Smooth muscle cell (in vitro differentiated cells): ENCODE data around the gene SLC22A13. TPM values are rescaled to one million over a fixed set of nuclear protein-coding genes. Genes with fewer than 3 reads are reported as not detected.

ENCODE experiments used
- DNase-seq: peaks from one replicate; lab custom pipeline; 2025; ENCODE audit not compliant: unreplicated experiment; lab: John Stamatoyannopoulos, UW
- H2AFZ ChIP-seq: fragments of 200-600 bp; sonication (generic); 2 replicates; pipeline ENCODE4 v1.6.0; 2016; ENCODE audit warnings: antibody characterized with exemption, low read depth, mild to moderate bottlenecking
- H3F3A ChIP-seq: fragments of 200-600 bp; sonication (generic); 2 replicates; pipeline ENCODE4 v1.6.0; 2017; ENCODE audit warnings: antibody characterized with exemption, low read depth
- H3K27ac ChIP-seq: fragments of 200-600 bp; sonication (generic); 2 replicates; pipeline ENCODE4 v1.5.1; 2016; ENCODE audit warnings: low read depth, mild to moderate bottlenecking
- H3K27me3 ChIP-seq: fragments of 200-600 bp; sonication (generic); 2 replicates; pipeline ENCODE4 v1.6.1; 2016; ENCODE audit warnings: low read depth, mild to moderate bottlenecking
- H3K36me3 ChIP-seq: fragments of 200-600 bp; sonication (generic); 2 replicates; pipeline ENCODE4 v1.5.1; 2016; ENCODE audit warnings: low read depth
- H3K4me1 ChIP-seq: fragments of 200-600 bp; sonication (generic); 2 replicates; pipeline ENCODE4 v1.5.1; 2016; ENCODE audit warnings: low read depth
- H3K4me2 ChIP-seq: fragments of 200-600 bp; sonication (generic); 2 replicates; pipeline ENCODE4 v1.6.0; 2016; ENCODE audit warnings: mild to moderate bottlenecking
- H3K4me3 ChIP-seq: fragments of 200-600 bp; sonication (generic); 2 replicates; pipeline ENCODE4 v1.5.1; 2016; ENCODE audit warnings: mild to moderate bottlenecking
- H3K79me2 ChIP-seq: fragments of 200-600 bp; sonication (generic); 2 replicates; pipeline ENCODE4 v1.6.0; 2016; ENCODE audit warnings: low read depth, mild to moderate bottlenecking
- H3K9ac ChIP-seq: fragments of 200-600 bp; sonication (generic); 2 replicates; pipeline ENCODE4 v1.6.0; 2016; ENCODE audit warnings: low read depth
- H3K9me3 ChIP-seq: fragments of 200-600 bp; sonication (generic); replicated peaks from 2 replicates; pipeline ENCODE4 v1.5.1; 2016; ENCODE audit warnings: low read depth
- H4K20me1 ChIP-seq: fragments of 200-600 bp; sonication (generic); 2 replicates; pipeline ENCODE4 v1.6.0; 2016; ENCODE audit warnings: low read depth
- CTCF ChIP-seq: fragments of 200-600 bp; sonication (generic); IDR thresholded peaks from 2 replicates; pipeline ENCODE4 v1.5.1; 2017; ENCODE audit warnings: borderline replicate concordance, mild to moderate bottlenecking, antibody characterized with exemption; ENCODE audit not compliant: insufficient read depth, poor library complexity, severe bottlenecking
- WGBS: methylation state at CpG from one replicate; pipeline ENCODE4 v1.1.7; 2016; ENCODE audit warnings: low lambda C conversion rate; 5-methylcytosine and 5-hydroxymethylcytosine counted together
- polyA plus RNA-seq: library from polyadenylated mRNA; unstranded; fragments of >200 nt; fragmentation: Nextera tagmentation; extraction: Ambion mirVana; gene quantifications from 2 replicates; pipeline ENCODE4 v1.2.1, GENCODE V29; 2016
- total RNA-seq: library from RNA; depleted of rRNA; stranded (reverse); fragments of >200 nt; gene quantifications from 2 replicates; pipeline ENCODE4 v1.2.3, GENCODE V29; 2014

Gene SLC22A13
- total and polyA plus RNA-seq, 2 experiments from 2014 or later = 0.13 TPM; not detected in 1

DNA sequence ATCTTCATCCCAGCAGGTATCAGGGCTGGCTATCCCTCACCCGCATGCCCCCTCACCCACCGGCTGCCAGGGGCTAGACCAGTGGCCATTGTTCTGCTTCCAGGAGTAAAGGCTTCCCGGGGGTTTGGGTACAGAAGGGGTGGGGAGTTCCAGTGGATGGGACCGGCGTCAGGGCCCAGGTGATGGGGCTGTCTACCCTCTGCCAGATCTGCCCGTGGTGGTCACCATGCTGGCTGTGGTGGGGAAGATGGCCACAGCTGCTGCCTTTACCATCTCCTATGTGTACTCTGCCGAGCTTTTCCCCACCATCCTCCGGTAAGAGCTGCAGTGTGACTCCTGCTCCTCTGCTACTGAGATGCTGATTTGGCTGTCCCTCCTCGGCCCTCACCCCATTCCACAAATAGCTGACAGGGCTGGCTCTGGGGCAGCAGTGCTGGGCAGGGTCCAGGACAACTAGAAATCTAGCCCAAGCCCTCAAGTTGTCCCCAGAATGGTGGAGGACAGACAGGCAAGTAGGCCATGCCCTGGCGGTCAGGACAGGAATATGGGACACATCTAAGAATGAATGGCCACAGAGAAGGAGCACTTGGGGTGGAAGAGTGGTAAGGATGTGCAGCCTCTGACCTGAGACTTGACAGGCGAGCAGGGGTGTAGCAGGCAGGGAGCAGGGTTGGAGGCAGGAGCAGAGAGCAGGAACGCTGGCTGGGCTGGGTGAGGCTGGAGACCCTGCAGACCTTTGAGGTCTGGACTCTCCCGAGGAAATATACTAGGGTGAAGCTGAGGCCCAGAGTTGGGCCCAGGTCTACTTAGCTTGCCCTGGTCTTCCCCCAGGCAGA lies 10.7 kb downstream of the SLC22A13 start:
- no peaks in the 10 kb centered on the region for H3K27me3 ChIP-seq
- DNase-seq = no peak

DNA sequence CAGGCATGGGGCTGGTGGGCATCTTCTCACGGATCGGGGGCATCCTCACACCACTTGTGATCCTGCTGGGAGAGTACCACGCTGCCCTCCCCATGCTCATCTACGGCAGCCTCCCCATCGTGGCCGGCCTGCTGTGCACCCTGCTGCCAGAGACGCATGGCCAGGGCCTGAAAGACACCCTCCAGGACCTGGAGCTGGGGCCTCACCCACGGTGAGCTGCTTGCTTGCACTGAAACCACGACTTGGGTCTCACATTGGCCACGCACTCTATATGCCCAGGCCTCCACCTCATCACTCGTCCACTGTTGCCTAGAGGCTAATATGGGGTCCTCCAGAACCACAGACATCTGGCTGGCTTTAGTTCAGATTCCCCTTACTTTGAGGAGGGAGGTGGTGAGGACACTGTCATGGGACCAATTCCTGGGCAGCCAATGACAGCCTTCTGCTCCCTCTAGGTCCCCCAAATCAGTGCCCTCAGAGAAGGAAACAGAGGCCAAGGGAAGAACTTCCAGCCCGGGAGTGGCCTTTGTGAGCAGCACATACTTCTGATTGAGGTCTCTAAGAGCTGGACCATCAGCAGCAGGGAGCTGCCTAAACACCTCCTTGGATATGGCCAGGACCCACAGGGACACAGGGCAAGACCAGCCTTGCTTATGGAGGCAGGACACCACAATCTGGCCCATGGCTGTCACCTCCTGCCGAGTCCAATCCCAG lies 11.5 kb downstream of the SLC22A13 start:
- Histone ChIP-seq H3K4me2 (no peak overlapping the region), H3K79me2 (no peaks in the 10 kb centered on the region), H2AFZ (no peak overlapping the region), H3K9ac (no peak overlapping the region), H4K20me1 (no peaks in the 10 kb centered on the region), H3K27ac (no peak overlapping the region), H3K4me3 (no peak overlapping the region), H3K36me3 (no peaks in the 10 kb centered on the region), H3K4me1 (no peaks in the 10 kb centered on the region), H3K27me3 (no peaks in the 10 kb centered on the region), H3F3A (no peaks in the 10 kb centered on the region), H3K9me3 (no peaks in the 10 kb centered on the region)
- no peak for DNase-seq
- WGBS = 93% methylated on average over 13 of the region's 13 CpGs
- TF ChIP-seq CTCF = no peak

More for the DNA sequence above, 10.7 kb downstream of the SLC22A13 start:
- H3K9me3 ChIP-seq = no peaks in the 10 kb centered on the region
- no peaks in the 10 kb centered on the region for H3K36me3 ChIP-seq
- no peak for TF ChIP-seq CTCF
- H3F3A ChIP-seq = no peaks in the 10 kb centered on the region
- H3K27ac ChIP-seq = no peak overlapping the region
- H3K4me1 ChIP-seq = no peaks in the 10 kb centered on the region
- no peak overlapping the region for H3K4me2 ChIP-seq
- H4K20me1 ChIP-seq = no peaks in the 10 kb centered on the region
- no peaks in the 10 kb centered on the region for H3K79me2 ChIP-seq
- WGBS = 99% methylated on average over 13 of the region's 13 CpGs
- no peak overlapping the region for H3K9ac ChIP-seq
- no peak overlapping the region for H2AFZ ChIP-seq
- no peak overlapping the region for H3K4me3 ChIP-seq

- no peak for TF ChIP-seq CTCF
- no peaks in the 10 kb centered on the region for H3K27me3 ChIP-seq
- no peaks in the 10 kb centered on the region for H4K20me1 ChIP-seq
- no peaks in the 10 kb centered on the region for H3K79me2 ChIP-seq
- H3K9me3 ChIP-seq = no peaks in the 10 kb centered on the region
- DNase-seq = no peak
- 89% methylated on average over 5 of the region's 5 CpGs for WGBS
- no peaks in the 10 kb centered on the region for H3K36me3 ChIP-seq
- no peak overlapping the region for H3K4me3 ChIP-seq
- no peak overlapping the region for H3K4me2 ChIP-seq
- no peak overlapping the region for H3K9ac ChIP-seq
- H3F3A ChIP-seq = no peaks in the 10 kb centered on the region
- H3K27ac ChIP-seq = no peak overlapping the region
- no peaks in the 10 kb centered on the region for H3K4me1 ChIP-seq
- H2AFZ ChIP-seq = no peak overlapping the region
These were observed 13.2 kb downstream of the SLC22A13 start for GRCh38 chr3:38278841-38279240.
